PC-9 (cell line): ENCODE data around the gene SHISA4. TPM values are rescaled to one million over a fixed set of nuclear protein-coding genes. Genes with fewer than 3 reads are reported as not detected.

ENCODE experiments used
- BruUV-seq: library from RNA; stranded (reverse); fragments of 400-500 nt; replicated peaks from 2 replicates; lab custom pipeline; 2021; lab: Mats Ljungman, UMichigan
- CTCF ChIA-PET: fragments of 300-600 bp; sonication (Branson Sonifier 250); formaldehyde crosslinking; loops from one replicate; lab custom pipeline; 2022; ENCODE audit warnings: antibody characterized with exemption; lab: Charles Lee
- POLR2A ChIA-PET: fragments of 300-600 bp; sonication (Branson Sonifier 250); formaldehyde crosslinking; loops from one replicate; lab custom pipeline; 2022; ENCODE audit warnings: antibody characterized with exemption; ENCODE audit not compliant: unreplicated experiment; lab: Charles Lee
- DNase-seq, 2 experiments: peaks; one replicate each; pipeline versions ENCODE4 v3.0.0 to v3.0.0-alpha.2; 2015 to 2022; ENCODE audit warnings: mixed read lengths in 1 of 2
- H2AFZ ChIP-seq: fragments of 200-600 bp; sonication (generic); 2 replicates; pipeline ENCODE4 v1.8.1; 2017; ENCODE audit warnings: antibody characterized with exemption
- H3F3A ChIP-seq: fragments of 200-600 bp; sonication (generic); 2 replicates; pipeline ENCODE4 v1.8.1; 2017; ENCODE audit warnings: antibody characterized with exemption, mild to moderate bottlenecking, low read depth; ENCODE audit not compliant: insufficient read depth
- H3K27ac ChIP-seq: fragments of 200-600 bp; sonication (generic); 2 replicates; pipeline ENCODE4 v1.6.1; 2016; ENCODE audit warnings: mixed run types
- H3K27me3 ChIP-seq: fragments of 200-600 bp; sonication (generic); 2 replicates; pipeline ENCODE4 v1.6.1; 2016; ENCODE audit warnings: low read depth, mixed run types; ENCODE audit not compliant: insufficient read depth
- H3K36me3 ChIP-seq: fragments of 200-600 bp; sonication (generic); 2 replicates; pipeline ENCODE4 v1.6.1; 2016; ENCODE audit warnings: low read depth, mixed run types
- H3K4me1 ChIP-seq: fragments of 200-600 bp; sonication (generic); replicated peaks from 2 replicates; pipeline ENCODE4 v1.6.1; 2016; ENCODE audit warnings: mixed run types; ENCODE audit not compliant: insufficient read depth
- H3K4me2 ChIP-seq: fragments of 200-600 bp; sonication (generic); 2 replicates; pipeline ENCODE4 v1.6.1; 2017; ENCODE audit warnings: mixed run types
- H3K4me3 ChIP-seq: fragments of 200-600 bp; sonication (generic); 2 replicates; pipeline ENCODE4 v1.6.1; 2016; ENCODE audit warnings: mixed run types
- H3K79me2 ChIP-seq: fragments of 200-600 bp; sonication (generic); 2 replicates; pipeline ENCODE4 v1.6.1; 2017; ENCODE audit warnings: low read depth, mixed run types
- H3K9me2 ChIP-seq: fragments of 200-600 bp; sonication (generic); 2 replicates; pipeline ENCODE4 v1.8.1; 2017; ENCODE audit warnings: mild to moderate bottlenecking; ENCODE audit not compliant: insufficient read depth
- H3K9me3 ChIP-seq: fragments of 200-600 bp; sonication (generic); 2 replicates; pipeline ENCODE4 v1.8.1; 2016; ENCODE audit warnings: low read depth; ENCODE audit not compliant: insufficient read depth
- H4K20me1 ChIP-seq: fragments of 200-600 bp; sonication (generic); 2 replicates; pipeline ENCODE4 v1.8.1; 2017; ENCODE audit not compliant: insufficient read depth
- EZH2 ChIP-seq: fragments of 200-600 bp; sonication (generic); IDR thresholded peaks from 2 replicates; pipeline ENCODE4 v1.8.0; 2017; ENCODE audit warnings: antibody characterized with exemption, low read depth
- intact Hi-C: fragments of 100-400 bp; cut with micrococcal nuclease; formaldehyde crosslinking; loops from one replicate; pipeline ENCODE4 v1.10.0; 2022; ENCODE audit not compliant: unreplicated experiment
- microRNA-seq: library from miRNA; unstranded; fragments of <30 nt; microRNA quantifications from one replicate; pipeline ENCODE4 v1.2.0, GENCODE V29; 2021; ENCODE audit warnings: borderline number of aligned reads, borderline replicate concordance
- total RNA-seq: library from RNA; stranded (reverse); gene quantifications from 2 replicates; pipeline ENCODE4 v1.2.3, GENCODE V29; 2021
- TF ChIP-seq, protein P1 (sequence below): fragments of 200-600 bp; sonication (generic); conservative IDR thresholded peaks from 2 replicates; pipeline ENCODE4 v1.6.1; 2017; ENCODE audit warnings: mixed run types, antibody characterized with exemption, mild to moderate bottlenecking, moderate library complexity

The SHISA4 gene
- total RNA-seq, 1 experiment from 2014 or later: 22.4 TPM

- Histone ChIP-seq H3K9me3 (no peaks in the 10 kb centered on the region), H3K4me1 (peaks cover 27% of the 10 kb centered on the region), H3K9me2 (no peaks in the 10 kb centered on the region), H4K20me1 (no peaks in the 10 kb centered on the region), H3K36me3 (no peaks in the 10 kb centered on the region), H3K4me3 (no peak overlapping the region), H3K27ac (peak overlapping the region; percentile 57), H3K27me3 (peaks cover 13% of the 10 kb centered on the region), H3K79me2 (no peaks in the 10 kb centered on the region), H3F3A (0 out of 2 replicates have a peak, but pooled peaks cover 3% of the 10 kb centered on the region), H3K4me2 (peak overlapping the region; percentile 57), H2AFZ (peak overlapping the region; percentile 68)
- intact Hi-C loops: no loop called here
- BruUV-seq: TSS peak; percentile 30
- ChIA-PET CTCF (interaction anchor here (0.6 to 1.0 kb wide), 2 partner anchors 36 to 120 kb away, joined by 3 to 4 read pairs; no protein-coding TSS in a partner anchor), POLR2A (interaction anchor here (0.5 kb wide), 2 partner anchors 12 to 14 kb away, joined by 3 to 6 read pairs; partner anchors contain the start of gene TIMM17A)
- no peak for TF ChIP-seq EZH2
- TF ChIP-seq, protein P1, sequence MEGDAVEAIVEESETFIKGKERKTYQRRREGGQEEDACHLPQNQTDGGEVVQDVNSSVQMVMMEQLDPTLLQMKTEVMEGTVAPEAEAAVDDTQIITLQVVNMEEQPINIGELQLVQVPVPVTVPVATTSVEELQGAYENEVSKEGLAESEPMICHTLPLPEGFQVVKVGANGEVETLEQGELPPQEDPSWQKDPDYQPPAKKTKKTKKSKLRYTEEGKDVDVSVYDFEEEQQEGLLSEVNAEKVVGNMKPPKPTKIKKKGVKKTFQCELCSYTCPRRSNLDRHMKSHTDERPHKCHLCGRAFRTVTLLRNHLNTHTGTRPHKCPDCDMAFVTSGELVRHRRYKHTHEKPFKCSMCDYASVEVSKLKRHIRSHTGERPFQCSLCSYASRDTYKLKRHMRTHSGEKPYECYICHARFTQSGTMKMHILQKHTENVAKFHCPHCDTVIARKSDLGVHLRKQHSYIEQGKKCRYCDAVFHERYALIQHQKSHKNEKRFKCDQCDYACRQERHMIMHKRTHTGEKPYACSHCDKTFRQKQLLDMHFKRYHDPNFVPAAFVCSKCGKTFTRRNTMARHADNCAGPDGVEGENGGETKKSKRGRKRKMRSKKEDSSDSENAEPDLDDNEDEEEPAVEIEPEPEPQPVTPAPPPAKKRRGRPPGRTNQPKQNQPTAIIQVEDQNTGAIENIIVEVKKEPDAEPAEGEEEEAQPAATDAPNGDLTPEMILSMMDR: no peak
- peak; percentile 53 to 68 for DNase-seq
These were observed 52.9 kb downstream of the SHISA4 start for GRCh38 chr1:201941420-201942128.

- no peak for TF ChIP-seq EZH2
- TF ChIP-seq, protein P1: no peak
- Histone ChIP-seq H4K20me1 (no peaks in the 10 kb centered on the region), H3K79me2 (no peaks in the 10 kb centered on the region), H3K4me2 (peak overlapping the region; percentile 57), H3K4me3 (no peak overlapping the region), H3K4me1 (peaks cover 27% of the 10 kb centered on the region), H3K27ac (peak overlapping the region; percentile 57), H3K27me3 (peaks cover 18% of the 10 kb centered on the region), H3K9me2 (no peaks in the 10 kb centered on the region), H3F3A (0 out of 2 replicates have a peak, but pooled peaks cover 3% of the 10 kb centered on the region), H3K9me3 (no peaks in the 10 kb centered on the region), H2AFZ (peak overlapping the region; percentile 68), H3K36me3 (no peaks in the 10 kb centered on the region)
- intact Hi-C loops: no loop called here
- POLR2A ChIA-PET: interaction anchor here (0.5 kb wide), 2 partner anchors 12 to 13 kb away, joined by 3 to 6 read pairs; partner anchors contain the start of gene TIMM17A
- no TSS peak for BruUV-seq
- no peak for DNase-seq
- CTCF ChIA-PET: interaction anchor here (0.6 kb wide), 1 partner anchor 36 kb away, joined by 4 read pairs; no protein-coding TSS in a partner anchor
These were observed 53.4 kb downstream of the SHISA4 start for GRCh38 chr1:201942129-201942495.

Small RNA genes lying within 50 kb of the gene (microRNA-seq; reads per million reads assigned to microRNA genes)
- not detected for gene MIR6739

Other genes with a start within 250 kb of the SHISA4 start
- gene IPO9, start 59.7 kb upstream of the SHISA4 start, total RNA-seq: 67.3 and 76.2 TPM in 2 replicates
- gene LMOD1, start 57.6 kb downstream of the SHISA4 start, total RNA-seq: 0.53 and 0.74 TPM in 2 replicates
- 55.7 and 60.4 TPM in 2 replicates for gene TIMM17A, start 66.6 kb downstream of the SHISA4 start, total RNA-seq
- gene RNPEP, start 93.8 kb downstream of the SHISA4 start, total RNA-seq: 108 and 123 TPM in 2 replicates
- gene ELF3, start 121.7 kb downstream of the SHISA4 start, total RNA-seq: 295 and 318 TPM in 2 replicates
- 0.30 and 0.33 TPM in 2 replicates for gene GPR37L1, start 234.0 kb downstream of the SHISA4 start, total RNA-seq